Heart left ventricle (tissue), 13 donors: Measurements from ENCODE around the gene TCF7.

Experiments used
- POLR2A ChIP-seq, 2 donors: fragments of 450-650 bp; IDR thresholded peaks; one replicate each; pipeline ENCODE4 v1.6.1; 2017; ENCODE audit warnings: antibody characterized with exemption in 2 of 2, mild to moderate bottlenecking in 2 of 2, moderate library complexity in 2 of 2
- TF ChIP-seq, protein P1 (sequence below), 12 donors: fragments of 200-600 bp; sonication (generic) in 4 of 12; IDR thresholded peaks; one replicate each; pipeline versions ENCODE4 v1.5.0 to v1.8.0; 2018 to 2022; ENCODE audit warnings: antibody characterized with exemption in 12 of 12, mild to moderate bottlenecking in 5 of 12
- donor health status: ischemic (EF 13 %, LVEDD 7.1; RV severe dilation, severe dysfunction).
- donor health status: DM: no; HTN: yes; CAD: no.
- donor health status: DM: no; HTN: no; CAD: no.
- donor health status: ischemic (EF 25% LVEDD 6.9; RV normal size, moderate dysfunction).
- donor health status: ischemic (EF 25% LVEDD 5.7; RV mildly dilated, moderate dysfunction).
- donor health status: ischemic (EF 35%, LVEDD 5.7; RV mildly dilated, moderate dysfunction).
- donor health status: nonischemic (EF 11% LVEDD 7.7; RV severe dilation, severe dysfunction).
- donor health status: DM: yes; HTN: yes; CAD: no.
- donor health status: PGD.
- donor health status: ischemic (EF 29% LVEDD 5.4; RV normal size, mild dysfunction).
- donor health status: nonischemic (EF 23%, LVEDD 6.1; RV moderate dilation, normal function).

DNA sequence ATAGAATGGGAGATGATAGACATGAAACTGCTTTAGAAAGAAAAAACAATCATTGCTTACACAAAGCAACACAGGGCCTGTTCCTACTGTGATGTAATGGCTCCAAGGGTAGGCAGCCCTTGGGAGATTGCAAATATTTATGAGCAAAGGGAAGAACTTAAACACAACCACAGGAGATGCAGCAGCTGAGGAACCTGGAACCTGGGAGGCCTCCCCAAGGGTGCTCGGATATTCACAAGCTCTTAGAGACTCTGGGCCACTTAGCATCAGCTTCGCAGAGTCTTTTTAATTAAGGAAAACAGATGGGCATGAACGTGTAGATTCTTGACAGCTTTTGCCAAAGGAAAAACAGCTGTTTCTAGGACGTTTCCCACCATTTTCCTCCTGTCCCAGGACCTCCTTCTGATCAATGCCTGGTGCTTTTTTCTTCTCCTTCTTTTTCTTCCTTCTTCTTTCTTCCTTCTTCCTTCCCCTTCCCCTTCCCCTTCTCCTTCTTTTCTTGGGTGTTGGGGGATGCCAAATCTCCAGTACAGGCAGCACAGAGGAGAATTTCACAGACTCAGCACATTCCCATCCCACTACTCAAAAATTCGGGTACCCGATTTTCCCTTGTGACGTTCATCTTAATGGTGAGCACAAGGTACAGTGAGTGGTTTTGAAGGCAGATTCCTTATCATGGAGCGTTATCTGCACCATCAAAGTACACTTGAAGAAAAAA is 28.1 kb upstream of the TCF7 start:
- TF ChIP-seq, protein P1, sequence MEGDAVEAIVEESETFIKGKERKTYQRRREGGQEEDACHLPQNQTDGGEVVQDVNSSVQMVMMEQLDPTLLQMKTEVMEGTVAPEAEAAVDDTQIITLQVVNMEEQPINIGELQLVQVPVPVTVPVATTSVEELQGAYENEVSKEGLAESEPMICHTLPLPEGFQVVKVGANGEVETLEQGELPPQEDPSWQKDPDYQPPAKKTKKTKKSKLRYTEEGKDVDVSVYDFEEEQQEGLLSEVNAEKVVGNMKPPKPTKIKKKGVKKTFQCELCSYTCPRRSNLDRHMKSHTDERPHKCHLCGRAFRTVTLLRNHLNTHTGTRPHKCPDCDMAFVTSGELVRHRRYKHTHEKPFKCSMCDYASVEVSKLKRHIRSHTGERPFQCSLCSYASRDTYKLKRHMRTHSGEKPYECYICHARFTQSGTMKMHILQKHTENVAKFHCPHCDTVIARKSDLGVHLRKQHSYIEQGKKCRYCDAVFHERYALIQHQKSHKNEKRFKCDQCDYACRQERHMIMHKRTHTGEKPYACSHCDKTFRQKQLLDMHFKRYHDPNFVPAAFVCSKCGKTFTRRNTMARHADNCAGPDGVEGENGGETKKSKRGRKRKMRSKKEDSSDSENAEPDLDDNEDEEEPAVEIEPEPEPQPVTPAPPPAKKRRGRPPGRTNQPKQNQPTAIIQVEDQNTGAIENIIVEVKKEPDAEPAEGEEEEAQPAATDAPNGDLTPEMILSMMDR (IDR thresholded peaks at IDR 0.05), result no peak
- TF ChIP-seq POLR2A (IDR thresholded peaks at IDR 0.05), result no peak
